HepG2 (cell line): ENCODE data around the gene TBCD. TPM values are rescaled to one million over a fixed set of nuclear protein-coding genes. Genes with fewer than 3 reads are reported as not detected.

Experiments
- BHLHE40 ChIP-seq: IDR thresholded peaks from 2 replicates; pipeline ENCODE4 v1.6.1; 2011; ENCODE audit warnings: low read length, improper control_type of control experiment
- CBX2 ChIP-seq, 2 experiments: fragments of 200-600 bp in 1 of 2; sonication (generic); formaldehyde crosslinking in 1 of 2; IDR thresholded peaks; 2 replicates each; pipeline versions ENCODE4 v1.7.0 to v1.8.1; 2018 to 2022; ENCODE audit warnings: low read depth in 2 of 2, low read length in 1 of 2, mild to moderate bottlenecking in 1 of 2, missing genetic modification reagents in 1 of 2
- ERF ChIP-seq: IDR thresholded peaks from 2 replicates; pipeline ENCODE4 v1.6.1; 2018; ENCODE audit warnings: missing biosample characterization, missing genetic modification reagents
- FOXA1 ChIP-seq, 2 experiments: fragments of 450-650 bp in 1 of 2; sonication (generic) in 1 of 2; formaldehyde crosslinking in 1 of 2; IDR thresholded peaks; 2 replicates each; pipeline versions ENCODE4 v1.4.0 to v1.6.1; 2016 to 2020; ENCODE audit warnings: missing genetic modification reagents in 1 of 2
- GATAD2A ChIP-seq: IDR thresholded peaks from 2 replicates; pipeline ENCODE4 v1.6.1; 2016
- GFI1 ChIP-seq: sonication (generic); formaldehyde crosslinking; IDR thresholded peaks from 2 replicates; pipeline ENCODE4 v1.5.0; 2020; ENCODE audit warnings: missing genetic modification reagents, mild to moderate bottlenecking, borderline replicate concordance
- HDAC1 ChIP-seq: sonication (generic); formaldehyde crosslinking; IDR thresholded peaks from 2 replicates; pipeline ENCODE4 v1.5.1; 2020; ENCODE audit warnings: mild to moderate bottlenecking, missing genetic modification reagents
- HNRNPLL ChIP-seq: fragments of 200-400 bp; formaldehyde crosslinking; IDR thresholded peaks from 2 replicates; pipeline ENCODE4 v1.6.1; 2017; ENCODE audit warnings: mild to moderate bottlenecking, low read depth, low read length; ENCODE audit not compliant: poor library complexity, severe bottlenecking
- KDM3A ChIP-seq: IDR thresholded peaks from 2 replicates; pipeline ENCODE4 v1.6.1; 2018; ENCODE audit warnings: low read depth, missing compliant biosample characterization
- POLR2AphosphoS2 ChIP-seq: IDR thresholded peaks from 2 replicates; pipeline ENCODE4 v1.6.1; 2011; ENCODE audit warnings: low read depth, low read length, improper control_type of control experiment
- POLR2AphosphoS5 ChIP-seq: IDR thresholded peaks from 2 replicates; pipeline ENCODE4 v1.6.1; 2012; ENCODE audit warnings: low read depth, low read length
- RCOR2 ChIP-seq: IDR thresholded peaks from 2 replicates; pipeline ENCODE4 v1.6.1; 2016; ENCODE audit warnings: missing biosample characterization, missing genetic modification reagents
- REPIN1 ChIP-seq: sonication (generic); formaldehyde crosslinking; IDR thresholded peaks from 2 replicates; pipeline ENCODE4 v1.8.0; 2022; ENCODE audit warnings: missing genetic modification reagents, low read depth, mild to moderate bottlenecking, borderline replicate concordance
- SIN3A ChIP-seq: IDR thresholded peaks from 2 replicates; pipeline ENCODE4 v1.6.1; 2011; ENCODE audit warnings: low read depth, mild to moderate bottlenecking, control low read depth, low read length, borderline replicate concordance
- ZBTB21 ChIP-seq: sonication (generic); formaldehyde crosslinking; IDR thresholded peaks from 2 replicates; pipeline ENCODE4 v1.4.0; 2020; ENCODE audit warnings: missing genetic modification reagents
- ZFP82 ChIP-seq: sonication (generic); formaldehyde crosslinking; IDR thresholded peaks from 2 replicates; pipeline ENCODE4 v1.5.1; 2020; ENCODE audit warnings: mild to moderate bottlenecking, missing genetic modification reagents, borderline replicate concordance
- ZNF30 ChIP-seq: sonication (generic); formaldehyde crosslinking; IDR thresholded peaks from 2 replicates; pipeline ENCODE4 v1.5.0; 2020; ENCODE audit warnings: mild to moderate bottlenecking, missing genetic modification reagents
- ZNF672 ChIP-seq: sonication (generic); formaldehyde crosslinking; IDR thresholded peaks from 2 replicates; pipeline ENCODE4 v1.8.1; 2022; ENCODE audit warnings: missing genetic modification reagents
- ZNF674 ChIP-seq: sonication (generic); formaldehyde crosslinking; IDR thresholded peaks from 2 replicates; pipeline ENCODE4 v1.5.0; 2020; ENCODE audit warnings: low read depth, mild to moderate bottlenecking, missing genetic modification reagents
- polyA plus RNA-seq, 8 experiments: library from polyadenylated mRNA; depleted of rRNA in 3 of 8; stranded (reverse) in 7 of 8; unstranded in 1 of 8; fragments of >200 nt; fragmentation: Illumina TruSeq in 4 of 8; extraction: Trizol in 4 of 8; gene quantifications; 2 replicates each; pipeline versions ENCODE4 v1.2.1 to v1.2.3, GENCODE V29; 2011 to 2016; ENCODE audit warnings: low read depth in 4 of 8, missing spikeins in 1 of 8, mixed read lengths in 1 of 8; ENCODE audit not compliant: insufficient read depth in 1 of 8
- total RNA-seq, 5 experiments: library from RNA; depleted of rRNA; stranded (reverse); fragments of >200 nt; fragmentation: Illumina TruSeq; extraction: Trizol; gene quantifications; 2 replicates each; pipeline ENCODE4 v1.2.3, GENCODE V29; 2016; ENCODE audit warnings: low read depth in 1 of 5
- TF ChIP-seq, protein P1 (sequence below): sonication (generic); formaldehyde crosslinking; IDR thresholded peaks from 2 replicates; pipeline ENCODE4 v1.5.0; 2020; ENCODE audit warnings: mild to moderate bottlenecking, missing genetic modification reagents, borderline replicate concordance

The TBCD gene
- total and polyA plus RNA-seq, 2 of the 13 experiments (the other 11 are each of a cell fraction or from before 2014, with no cell fraction given) = 33.9 to 54.8 TPM

DNA sequence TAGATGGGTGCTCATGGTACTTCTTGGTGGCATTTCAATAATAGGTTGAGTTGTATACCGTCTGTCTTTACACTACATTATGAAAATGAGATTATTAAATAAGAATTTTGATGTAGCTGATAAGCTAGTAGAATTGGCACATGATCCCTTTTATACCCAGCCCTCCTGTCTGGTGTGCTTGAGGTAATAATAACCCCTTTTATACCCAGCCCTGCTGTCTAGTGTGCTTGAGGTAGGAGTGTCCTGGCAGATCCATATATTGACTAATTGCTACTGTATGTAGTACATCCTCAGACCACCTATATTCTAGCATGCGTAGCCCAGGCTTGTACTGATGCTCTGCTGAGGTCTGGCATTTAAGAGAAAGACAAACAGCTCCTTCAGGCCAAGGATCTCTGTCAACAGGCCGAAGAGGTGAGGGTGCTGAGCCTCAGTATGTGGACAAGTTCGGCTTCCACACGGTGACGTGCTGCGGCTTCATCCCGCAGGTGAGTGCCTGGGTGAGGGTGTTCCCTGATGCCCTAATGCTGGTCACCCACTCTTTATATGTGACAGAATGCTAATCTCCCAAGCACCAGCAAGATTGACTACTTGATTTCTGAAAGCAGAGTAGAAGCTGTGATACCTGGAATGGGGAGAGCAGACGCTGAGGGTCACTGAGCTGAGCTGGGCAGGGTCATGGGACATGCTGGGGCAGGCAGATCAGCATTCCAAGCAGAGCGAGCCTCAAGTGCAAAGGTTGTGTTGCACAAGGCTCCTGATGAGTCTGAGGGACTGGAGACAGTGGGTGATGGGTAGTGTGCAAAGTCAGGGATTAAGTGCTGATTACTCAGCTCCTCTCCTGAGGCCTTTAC is 10.7 kb upstream of the TBCD start (continued):
- TF ChIP-seq, protein P1, sequence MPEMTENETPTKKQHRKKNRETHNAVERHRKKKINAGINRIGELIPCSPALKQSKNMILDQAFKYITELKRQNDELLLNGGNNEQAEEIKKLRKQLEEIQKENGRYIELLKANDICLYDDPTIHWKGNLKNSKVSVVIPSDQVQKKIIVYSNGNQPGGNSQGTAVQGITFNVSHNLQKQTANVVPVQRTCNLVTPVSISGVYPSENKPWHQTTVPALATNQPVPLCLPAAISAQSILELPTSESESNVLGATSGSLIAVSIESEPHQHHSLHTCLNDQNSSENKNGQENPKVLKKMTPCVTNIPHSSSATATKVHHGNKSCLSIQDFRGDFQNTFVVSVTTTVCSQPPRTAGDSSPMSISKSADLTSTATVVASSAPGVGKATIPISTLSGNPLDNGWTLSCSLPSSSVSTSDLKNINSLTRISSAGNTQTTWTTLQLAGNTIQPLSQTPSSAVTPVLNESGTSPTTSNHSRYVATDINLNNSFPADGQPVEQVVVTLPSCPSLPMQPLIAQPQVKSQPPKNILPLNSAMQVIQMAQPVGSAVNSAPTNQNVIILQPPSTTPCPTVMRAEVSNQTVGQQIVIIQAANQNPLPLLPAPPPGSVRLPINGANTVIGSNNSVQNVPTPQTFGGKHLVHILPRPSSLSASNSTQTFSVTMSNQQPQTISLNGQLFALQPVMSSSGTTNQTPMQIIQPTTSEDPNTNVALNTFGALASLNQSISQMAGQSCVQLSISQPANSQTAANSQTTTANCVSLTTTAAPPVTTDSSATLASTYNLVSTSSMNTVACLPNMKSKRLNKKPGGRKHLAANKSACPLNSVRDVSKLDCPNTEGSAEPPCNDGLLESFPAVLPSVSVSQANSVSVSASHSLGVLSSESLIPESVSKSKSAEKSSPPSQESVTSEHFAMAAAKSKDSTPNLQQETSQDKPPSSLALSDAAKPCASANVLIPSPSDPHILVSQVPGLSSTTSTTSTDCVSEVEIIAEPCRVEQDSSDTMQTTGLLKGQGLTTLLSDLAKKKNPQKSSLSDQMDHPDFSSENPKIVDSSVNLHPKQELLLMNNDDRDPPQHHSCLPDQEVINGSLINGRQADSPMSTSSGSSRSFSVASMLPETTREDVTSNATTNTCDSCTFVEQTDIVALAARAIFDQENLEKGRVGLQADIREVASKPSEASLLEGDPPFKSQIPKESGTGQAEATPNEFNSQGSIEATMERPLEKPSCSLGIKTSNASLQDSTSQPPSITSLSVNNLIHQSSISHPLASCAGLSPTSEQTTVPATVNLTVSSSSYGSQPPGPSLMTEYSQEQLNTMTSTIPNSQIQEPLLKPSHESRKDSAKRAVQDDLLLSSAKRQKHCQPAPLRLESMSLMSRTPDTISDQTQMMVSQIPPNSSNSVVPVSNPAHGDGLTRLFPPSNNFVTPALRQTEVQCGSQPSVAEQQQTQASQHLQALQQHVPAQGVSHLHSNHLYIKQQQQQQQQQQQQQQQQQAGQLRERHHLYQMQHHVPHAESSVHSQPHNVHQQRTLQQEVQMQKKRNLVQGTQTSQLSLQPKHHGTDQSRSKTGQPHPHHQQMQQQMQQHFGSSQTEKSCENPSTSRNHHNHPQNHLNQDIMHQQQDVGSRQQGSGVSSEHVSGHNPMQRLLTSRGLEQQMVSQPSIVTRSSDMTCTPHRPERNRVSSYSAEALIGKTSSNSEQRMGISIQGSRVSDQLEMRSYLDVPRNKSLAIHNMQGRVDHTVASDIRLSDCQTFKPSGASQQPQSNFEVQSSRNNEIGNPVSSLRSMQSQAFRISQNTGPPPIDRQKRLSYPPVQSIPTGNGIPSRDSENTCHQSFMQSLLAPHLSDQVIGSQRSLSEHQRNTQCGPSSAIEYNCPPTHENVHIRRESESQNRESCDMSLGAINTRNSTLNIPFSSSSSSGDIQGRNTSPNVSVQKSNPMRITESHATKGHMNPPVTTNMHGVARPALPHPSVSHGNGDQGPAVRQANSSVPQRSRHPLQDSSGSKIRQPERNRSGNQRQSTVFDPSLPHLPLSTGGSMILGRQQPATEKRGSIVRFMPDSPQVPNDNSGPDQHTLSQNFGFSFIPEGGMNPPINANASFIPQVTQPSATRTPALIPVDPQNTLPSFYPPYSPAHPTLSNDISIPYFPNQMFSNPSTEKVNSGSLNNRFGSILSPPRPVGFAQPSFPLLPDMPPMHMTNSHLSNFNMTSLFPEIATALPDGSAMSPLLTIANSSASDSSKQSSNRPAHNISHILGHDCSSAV (CRISPR knock-in tag) = no peak
- TF ChIP-seq ZBTB21 (0 out of 2 replicates have a peak, but pooled peaks have one; percentile 43), SIN3A (peak; percentile 65; the same call in 1 of the 2 replicates), POLR2AphosphoS2 (no peak), ZFP82 (CRISPR knock-in tag) (no peak), ZNF674 (no peak), REPIN1 (CRISPR knock-in tag) (peak; percentile 77; the same call in 1 of the 2 replicates), ZNF672 (CRISPR knock-in tag) (no peak), HDAC1 (peak; percentile 86), POLR2AphosphoS5 (no peak), RCOR2 (CRISPR knock-in tag) (peak; percentile 76), GATAD2A (CRISPR knock-in tag) (peak; percentile 98), KDM3A (CRISPR knock-in tag) (peak; percentile 78; the same call in 1 of the 2 replicates), ERF (CRISPR knock-in tag) (peak; percentile 86; the same call in 1 of the 2 replicates), CBX2 (IDR thresholded peaks at IDR 0.05; ENCODE audit: low read depth, low read length) (no peak), CBX2 (CRISPR knock-in tag; IDR thresholded peaks at IDR 0.05; ENCODE audit: low read depth) (no peak), HNRNPLL (no peak), FOXA1 (IDR thresholded peaks at IDR 0.05) (no peak), FOXA1 (CRISPR knock-in tag; IDR thresholded peaks at IDR 0.05) (0 out of 2 replicates have a peak, but pooled peaks have one; percentile 47), ZNF30 (no peak), GFI1 (CRISPR knock-in tag) (peak; percentile 86), BHLHE40 (peak; percentile 65)
